Measurements from ENCODE around the gene TTC9.

The TTC9 gene

GRCh38 chr14:70718383-70719118, 76.8 kb downstream of the TTC9 start:
- FAIRE-seq = no peak

- FAIRE-seq = no peak
Observed at GRCh38 chr14:70721542-70721941, 79.8 kb downstream of the TTC9 start.

GRCh38 chr14:70722418-70722817, 80.7 kb downstream of the TTC9 start:
- FAIRE-seq = no peak

- FAIRE-seq = no peak
Observed at GRCh38 chr14:70723276-70723675, 81.6 kb downstream of the TTC9 start.

- no peak for FAIRE-seq
Observed at GRCh38 chr14:70724110-70724509, 82.4 kb downstream of the TTC9 start.

- FAIRE-seq = no peak
Observed at GRCh38 chr14:70724944-70725343, 83.2 kb downstream of the TTC9 start.

Measured in endometrium (tissue), 2 donors.